GM19043 (cell line): ENCODE measurements around the gene PEAK1.

Source experiments
- ATAC-seq: cut with Tn5 transposase; IDR thresholded peaks from one replicate; pipeline ENCODE4 v1.9.1; 2021; ENCODE audit warnings: low read depth; ENCODE audit not compliant: unreplicated experiment

Gene PEAK1

GRCh38 chr15:77071305-77072223, 348.3 kb downstream of the PEAK1 start:
- ATAC-seq = no peak

GRCh38 chr15:77070495-77071304, 349.2 kb downstream of the PEAK1 start, which contains the start of gene TSPAN3:
Gene TSPAN3, minus strand, starts transcription at chr15:77071109. Its CDS starts 155 bp downstream, at chr15:77070954.
- ATAC-seq = peak; percentile 91

- ATAC-seq = no peak
These were observed 349.8 kb downstream of the PEAK1 start for GRCh38 chr15:77070180-77070494.

- no peak for ATAC-seq
These were observed 350.3 kb downstream of the PEAK1 start for GRCh38 chr15:77069521-77070121.

- ATAC-seq = no peak
These were observed 351.3 kb downstream of the PEAK1 start for GRCh38 chr15:77068633-77069032.

- no peak for ATAC-seq
These were observed 352.1 kb downstream of the PEAK1 start for GRCh38 chr15:77067691-77068367.

GRCh38 chr15:77066971-77067690, 352.8 kb downstream of the PEAK1 start:
- ATAC-seq = no peak

- ATAC-seq = no peak
These were observed 355.2 kb downstream of the PEAK1 start for GRCh38 chr15:77064539-77065308.

GRCh38 chr15:77064063-77064462, 355.8 kb downstream of the PEAK1 start:
- no peak for ATAC-seq

- no peak for ATAC-seq
These were observed 356.7 kb downstream of the PEAK1 start for GRCh38 chr15:77063249-77063648.

- no peak for ATAC-seq
These were observed 359.4 kb downstream of the PEAK1 start for GRCh38 chr15:77060546-77060945.

- ATAC-seq = no peak
These were observed 360.0 kb downstream of the PEAK1 start for GRCh38 chr15:77059786-77060361.

GRCh38 chr15:77058468-77058867, 361.4 kb downstream of the PEAK1 start:
- no peak for ATAC-seq

GRCh38 chr15:77057685-77058084, 362.2 kb downstream of the PEAK1 start:
- ATAC-seq = no peak

- ATAC-seq = no peak
These were observed 362.8 kb downstream of the PEAK1 start for GRCh38 chr15:77057072-77057471.

GRCh38 chr15:77053709-77054108, 366.2 kb downstream of the PEAK1 start:
- ATAC-seq = no peak

GRCh38 chr15:77052556-77052955, 367.3 kb downstream of the PEAK1 start:
- ATAC-seq = no peak
